ENCODE data around the gene SCYGR5.

- TF ChIP-seq CTCF (IDR thresholded peaks at IDR 0.05), result no peak
- no peak for TF ChIP-seq POLR2A (IDR thresholded peaks at IDR 0.05)
Measured at GRCh38 chr2:227657199-227657845, 9.3 kb upstream of the SCYGR5 start.

All from right lobe of liver (tissue), 4 donors.